NB4 (cell line): Measurements from ENCODE around the gene COL5A1.
"Not testable (repeated sequence)": the region's sequence is repeated elsewhere in the genome, so short reads cannot be mapped to it uniquely, and the experiment has no call there.

Experiments used
- DNase-seq: peaks from one replicate; pipeline ENCODE4 v3.0.0; 2010; ENCODE audit warnings: low read depth
- H3K4me3 ChIP-seq: one replicate; pipeline ENCODE4 v1.5.1; 2011; ENCODE audit warnings: mild to moderate bottlenecking, low read depth, low read length, moderate library complexity
- CTCF ChIP-seq: IDR thresholded peaks from one replicate; pipeline ENCODE4 v1.5.1; 2012; ENCODE audit warnings: low read depth, low read length
- MYC ChIP-seq: IDR thresholded peaks from 2 replicates; pipeline ENCODE4 v1.6.1; 2011; ENCODE audit warnings: low read depth, low read length
- POLR2A ChIP-seq: IDR thresholded peaks from 2 replicates; pipeline ENCODE4 v1.6.1; 2011; ENCODE audit warnings: mild to moderate bottlenecking; ENCODE audit not compliant: insufficient read length; ENCODE audit errors: extremely low read depth
- TF ChIP-seq, protein P1 (sequence below): IDR thresholded peaks from 2 replicates; pipeline ENCODE4 v1.6.1; 2011; ENCODE audit warnings: low read depth, low read length

Gene COL5A1

DNA sequence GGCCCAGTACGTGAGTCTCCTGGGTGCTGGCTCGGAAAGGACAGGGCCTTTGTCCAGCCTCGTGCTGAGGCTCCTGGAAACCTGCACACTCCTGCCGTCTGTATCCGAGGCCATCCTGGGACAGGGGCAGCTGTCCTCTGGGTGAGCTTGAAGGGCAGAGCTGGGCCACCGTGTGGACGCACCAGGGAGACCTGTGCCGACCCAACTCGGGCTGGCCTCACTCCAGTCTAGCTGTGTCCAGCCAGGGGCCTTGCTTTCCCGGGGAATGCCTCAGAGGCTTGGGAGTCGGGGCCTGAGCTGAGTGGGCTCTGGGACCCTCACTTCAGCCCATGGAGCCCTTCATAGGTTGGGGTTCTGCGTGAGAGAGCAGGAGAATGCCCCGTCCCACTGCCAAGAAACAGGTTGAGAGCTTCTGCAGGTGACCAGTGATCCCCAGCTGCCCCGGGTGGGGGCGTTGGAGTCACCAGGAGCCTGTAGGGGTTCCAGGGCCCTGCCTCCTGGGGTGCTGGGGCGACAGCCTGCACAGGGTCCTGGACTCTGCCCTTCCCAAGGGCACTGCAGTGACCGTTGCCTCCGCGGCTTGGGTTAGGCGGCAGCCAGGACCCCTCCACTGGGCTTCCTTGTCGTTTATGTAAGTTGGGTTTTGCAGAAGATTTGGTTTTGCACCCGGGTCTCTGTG, 60.1 kb downstream of the COL5A1 start:
- no peak for TF ChIP-seq CTCF
- TF ChIP-seq MYC: no peak
- H3K4me3 ChIP-seq: no peak overlapping the region

DNA sequence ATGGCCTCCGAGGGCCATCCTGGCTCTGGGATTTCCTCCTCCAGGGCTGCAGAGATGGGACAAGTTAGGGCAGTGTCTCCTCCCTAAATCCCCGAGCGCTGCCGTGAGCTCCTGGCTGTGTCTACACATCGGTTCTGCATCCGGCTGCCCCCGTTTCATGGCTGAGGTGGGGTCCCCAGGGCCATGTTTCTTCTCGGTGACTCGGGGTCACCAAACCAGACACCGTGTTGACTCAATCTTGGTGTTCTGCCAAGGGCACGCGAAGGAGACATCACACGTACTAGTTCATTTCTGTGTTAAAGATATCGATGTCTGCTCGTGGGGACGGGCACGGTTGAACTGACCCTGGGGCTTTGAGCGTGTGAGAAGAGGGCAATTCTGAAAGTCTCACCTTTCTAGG, 60.7 kb downstream of the COL5A1 start:
- DNase-seq: no peak
- no peak overlapping the region for H3K4me3 ChIP-seq
- TF ChIP-seq CTCF: no peak

More for the DNA sequence above, 60.1 kb downstream of the COL5A1 start:
- DNase-seq: no peak

GRCh38 chr9:134703730-134704114, 62.1 kb downstream of the COL5A1 start:
- H3K4me3 ChIP-seq, DNase-seq: not testable (repeated sequence)

- no peak for DNase-seq
- TF ChIP-seq MYC (no peak), POLR2A (no peak), CTCF (no peak)
- TF ChIP-seq, protein P1, sequence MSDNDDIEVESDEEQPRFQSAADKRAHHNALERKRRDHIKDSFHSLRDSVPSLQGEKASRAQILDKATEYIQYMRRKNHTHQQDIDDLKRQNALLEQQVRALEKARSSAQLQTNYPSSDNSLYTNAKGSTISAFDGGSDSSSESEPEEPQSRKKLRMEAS: no peak
- H3K4me3 ChIP-seq: no peak overlapping the region
These were observed 62.9 kb downstream of the COL5A1 start for GRCh38 chr9:134704498-134704897.

DNA sequence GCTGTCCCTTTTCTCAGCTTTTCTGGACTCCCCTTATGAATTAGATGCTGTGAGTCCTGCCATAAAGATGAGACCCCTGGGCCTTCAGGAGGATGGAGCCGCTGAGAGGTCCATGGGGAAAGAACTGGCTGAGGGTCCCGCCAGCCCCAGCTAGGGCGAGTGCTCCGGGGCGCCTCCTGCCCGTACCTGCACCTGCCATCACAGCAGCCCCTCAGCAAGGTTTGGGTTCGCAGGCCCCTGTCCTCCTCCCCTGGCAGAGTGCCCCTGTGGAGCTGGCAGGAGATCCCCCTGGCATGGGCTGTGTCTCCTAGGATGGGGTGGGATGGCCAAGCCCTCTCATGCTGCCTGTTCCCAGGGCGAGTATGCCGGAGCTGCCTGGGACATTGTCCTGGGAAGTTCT, 64.2 kb downstream of the COL5A1 start:
- TF ChIP-seq POLR2A: no peak
- TF ChIP-seq MYC: no peak
- no peak for TF ChIP-seq CTCF
- TF ChIP-seq, protein P1: no peak
- H3K4me3 ChIP-seq: no peak overlapping the region
- DNase-seq: no peak

- TF ChIP-seq MYC: no peak
- TF ChIP-seq, protein P1: no peak
- no peak for TF ChIP-seq POLR2A
- TF ChIP-seq CTCF: no peak
- DNase-seq: no peak
- H3K4me3 ChIP-seq: no peak overlapping the region
These were observed 64.9 kb downstream of the COL5A1 start for GRCh38 chr9:134706522-134706921.
